Esophagus muscularis mucosa (tissue), 4 donors: ENCODE results near the gene GPSM1. TPM values are rescaled to one million over a fixed set of nuclear protein-coding genes. Genes with fewer than 3 reads are reported as not detected.

Source experiments
- DNase-seq: peaks from one replicate; pipeline ENCODE4 v3.0.0-alpha.2; 2017; ENCODE audit errors: extremely low spot score
- H3K27ac ChIP-seq, 4 donors: fragments of 200-600 bp; sonication (generic); replicated peaks in 1 of 4; 1 replicate in 3 of 4; 2 replicates in 1 of 4; pipeline ENCODE4 v1.5.1; 2016 to 2019; ENCODE audit warnings: mild to moderate bottlenecking in 1 of 4
- H3K27me3 ChIP-seq, 4 donors: fragments of 200-600 bp; sonication (generic); one replicate each; pipeline versions ENCODE4 v1.5.1 to v1.6.0; 2016 to 2019
- H3K36me3 ChIP-seq, 4 donors: fragments of 200-600 bp; sonication (generic); one replicate each; pipeline ENCODE4 v1.5.1; 2016 to 2019
- H3K4me1 ChIP-seq, 4 donors: fragments of 200-600 bp; sonication (generic); one replicate each; pipeline ENCODE4 v1.5.1; 2016 to 2019
- H3K4me3 ChIP-seq, 4 donors: fragments of 200-600 bp; sonication (generic); 1 replicate in 2 of 4; 2 replicates in 2 of 4; pipeline ENCODE4 v1.5.1; 2016 to 2019; ENCODE audit warnings: mild to moderate bottlenecking in 4 of 4, moderate library complexity in 1 of 4
- H3K9me3 ChIP-seq, 4 donors: fragments of 200-600 bp; sonication (generic); 1 replicate in 3 of 4; 2 replicates in 1 of 4; pipeline ENCODE4 v1.5.1; 2016 to 2019
- EP300 ChIP-seq: sonication (generic); formaldehyde crosslinking; IDR thresholded peaks from one replicate; pipeline ENCODE4 v1.6.1; 2017; ENCODE audit warnings: antibody characterized with exemption
- POLR2A ChIP-seq: fragments of 450-650 bp; IDR thresholded peaks from one replicate; pipeline ENCODE4 v1.6.1; 2017; ENCODE audit warnings: antibody characterized with exemption, moderate library complexity, mild to moderate bottlenecking, low read depth
- POLR2AphosphoS5 ChIP-seq, 2 donors: sonication (generic); formaldehyde crosslinking; IDR thresholded peaks; one replicate each; pipeline ENCODE4 v1.6.1; 2017; ENCODE audit warnings: antibody characterized with exemption in 2 of 2
- WGBS: methylation state at CpG from one replicate; pipeline ENCODE4 v1.1.5; 2018; 5-methylcytosine and 5-hydroxymethylcytosine counted together
- intact Hi-C: fragments of 100-400 bp; cut with DNase I; formaldehyde crosslinking; loops from one replicate; pipeline ENCODE4 v1.15.1; 2023
- total RNA-seq, 4 donors: library from RNA; depleted of rRNA; stranded (reverse); fragments of >200 nt; gene quantifications; one replicate each; pipeline versions ENCODE4 v1.1.0 to v1.2.1, GENCODE V29; 2016
- TF ChIP-seq, protein P1 (sequence below), 3 experiments: fragments of 200-600 bp in 2 of 3; fragments of 450-650 bp in 1 of 3; sonication (generic) in 2 of 3; IDR thresholded peaks; one replicate each; pipeline ENCODE4 v1.5.1; 2017 to 2019; ENCODE audit warnings: antibody characterized with exemption in 3 of 3, mild to moderate bottlenecking in 2 of 3, moderate library complexity in 1 of 3

Gene GPSM1
- total RNA-seq, 4 donors from 2014 or later = 8.3 to 18.5 (median 16.3) TPM

DNA sequence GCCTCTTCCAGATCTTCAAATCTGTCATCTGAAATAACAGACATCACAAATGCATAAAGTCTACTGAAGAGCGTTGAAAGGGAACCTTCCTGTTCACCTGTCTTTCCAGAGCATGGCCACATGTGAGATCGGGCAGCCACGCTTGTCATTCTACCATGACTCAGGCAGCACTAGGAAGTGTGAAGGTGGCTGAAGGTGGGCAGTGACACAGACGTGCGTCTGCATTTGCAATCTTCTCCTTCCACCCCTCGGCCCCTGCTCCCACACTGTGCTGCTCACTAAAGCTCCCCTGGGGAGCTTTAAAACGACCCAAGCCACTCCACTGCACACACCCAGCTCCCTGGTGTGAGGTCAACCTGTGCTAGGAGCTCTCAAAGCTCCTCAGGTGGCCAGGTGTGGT is 80.6 kb downstream of the GPSM1 start:
- intact Hi-C loops = no loop called here

More for the DNA sequence above, 80.6 kb downstream of the GPSM1 start:
- H3K27ac ChIP-seq = no peak overlapping the region
- WGBS = 87% methylated on average over 7 of the region's 7 CpGs
- peaks cover 22 to 35% (median 31%) of the 10 kb centered on the region in 4 donors for H3K4me1 ChIP-seq
- H3K36me3 ChIP-seq = peaks cover 16 to 59% (median 51%) of the 10 kb centered on the region in 4 donors
- no peak for DNase-seq
- no peak overlapping the region for H3K4me3 ChIP-seq
- no peak for TF ChIP-seq POLR2A
- TF ChIP-seq, protein P1, sequence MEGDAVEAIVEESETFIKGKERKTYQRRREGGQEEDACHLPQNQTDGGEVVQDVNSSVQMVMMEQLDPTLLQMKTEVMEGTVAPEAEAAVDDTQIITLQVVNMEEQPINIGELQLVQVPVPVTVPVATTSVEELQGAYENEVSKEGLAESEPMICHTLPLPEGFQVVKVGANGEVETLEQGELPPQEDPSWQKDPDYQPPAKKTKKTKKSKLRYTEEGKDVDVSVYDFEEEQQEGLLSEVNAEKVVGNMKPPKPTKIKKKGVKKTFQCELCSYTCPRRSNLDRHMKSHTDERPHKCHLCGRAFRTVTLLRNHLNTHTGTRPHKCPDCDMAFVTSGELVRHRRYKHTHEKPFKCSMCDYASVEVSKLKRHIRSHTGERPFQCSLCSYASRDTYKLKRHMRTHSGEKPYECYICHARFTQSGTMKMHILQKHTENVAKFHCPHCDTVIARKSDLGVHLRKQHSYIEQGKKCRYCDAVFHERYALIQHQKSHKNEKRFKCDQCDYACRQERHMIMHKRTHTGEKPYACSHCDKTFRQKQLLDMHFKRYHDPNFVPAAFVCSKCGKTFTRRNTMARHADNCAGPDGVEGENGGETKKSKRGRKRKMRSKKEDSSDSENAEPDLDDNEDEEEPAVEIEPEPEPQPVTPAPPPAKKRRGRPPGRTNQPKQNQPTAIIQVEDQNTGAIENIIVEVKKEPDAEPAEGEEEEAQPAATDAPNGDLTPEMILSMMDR (IDR thresholded peaks at IDR 0.05) = no peak
- TF ChIP-seq EP300 = no peak
- no peak for TF ChIP-seq POLR2AphosphoS5 (IDR thresholded peaks at IDR 0.05)
- no peaks in the 10 kb centered on the region for H3K9me3 ChIP-seq
- H3K27me3 ChIP-seq = no peaks in the 10 kb centered on the region

Other genes starting within 250 kb of the GPSM1 start
- gene NACC2, start 232.2 kb upstream of the GPSM1 start, total RNA-seq = 100 to 1,000 TPM in 3 of 4 donors, 10 to 100 TPM in 1; 93.8 to 192 (median 142) TPM
- gene TMEM250, start 208.7 kb upstream of the GPSM1 start, total RNA-seq = 10 to 100 TPM; 33.6 to 77.6 (median 59.4) TPM
- not detected for gene LHX3, start 122.4 kb upstream of the GPSM1 start, total RNA-seq
- 1 to 10 TPM; 5.4 to 7.6 (median 6.3) TPM for gene QSOX2, start 81.7 kb upstream of the GPSM1 start, total RNA-seq
- not detected for gene CCDC187, start 23.4 kb upstream of the GPSM1 start, total RNA-seq
- gene DNLZ, start 36.2 kb downstream of the GPSM1 start, total RNA-seq = 10 to 100 TPM; 29.5 to 41.3 (median 35.8) TPM
- 1 to 10 TPM; 1.2 to 4.2 (median 1.9) TPM for gene CARD9, start 46.1 kb downstream of the GPSM1 start, total RNA-seq
- gene SNAPC4, start 72.6 kb downstream of the GPSM1 start, total RNA-seq = 1 to 10 TPM; 3.3 to 8.4 (median 4.9) TPM
- gene ENTR1, start 83.1 kb downstream of the GPSM1 start, total RNA-seq = 10 to 100 TPM; 26.2 to 44.8 (median 37.6) TPM
- gene PMPCA, start 83.1 kb downstream of the GPSM1 start, total RNA-seq = 10 to 100 TPM; 22.8 to 43.9 (median 35.0) TPM
- gene INPP5E, start 112.3 kb downstream of the GPSM1 start, total RNA-seq = 10 to 100 TPM in 2 of 4 donors, 1 to 10 TPM in 2; 8.4 to 17.1 (median 12.5) TPM
- 10 to 100 TPM; 43.2 to 62.3 (median 51.3) TPM for gene SEC16A, start 155.5 kb downstream of the GPSM1 start, total RNA-seq
- gene NOTCH1, start 218.5 kb downstream of the GPSM1 start, total RNA-seq = 10 to 100 TPM; 48.6 to 90.6 (median 58.8) TPM